ENCODE data around the gene PRELID2. TPM values are rescaled to one million over a fixed set of nuclear protein-coding genes. Genes with fewer than 3 reads are reported as not detected.

Gene PRELID2
- total RNA-seq, 1 donor from 2014 or later: 9.2 TPM

DNA sequence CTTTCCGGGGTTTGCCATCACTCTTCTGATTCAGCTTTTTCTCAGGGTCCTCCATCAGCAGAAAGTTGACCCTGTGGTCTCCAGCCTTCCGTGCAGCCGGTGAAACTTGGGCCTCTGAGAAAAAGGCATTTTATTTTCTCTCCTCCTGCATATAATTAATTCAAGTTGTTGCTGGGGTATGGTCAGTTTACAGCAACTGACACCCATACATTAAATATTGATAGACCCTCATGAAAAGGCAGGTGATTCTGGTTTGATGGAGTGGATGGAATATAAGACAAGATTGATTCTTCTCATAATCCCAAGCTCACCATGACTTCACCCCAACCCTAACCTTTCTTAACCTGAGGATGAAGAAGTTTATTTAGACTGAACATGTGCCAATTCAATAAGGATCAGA, 37.8 kb upstream of the PRELID2 start, which contains the start of gene GRXCR2:
GRXCR2 (minus strand) TSS at position 101 of the 400 bp plus-strand sequence; CDS start at position 55, 46 bp downstream.
- Histone ChIP-seq H3K9ac (ENCODE audit: low read length) (no peak within 1 kb of the TSS), H3K27ac (ENCODE audit: low read depth, low read length) (no peak within 1 kb of the TSS), H3K79me2 (ENCODE audit: insufficient read depth, low read length) (no peaks in the 10 kb centered on the region), H3K36me3 (ENCODE audit: insufficient read depth, low read length) (no peaks in the 10 kb centered on the region), H4K20me1 (ENCODE audit: insufficient read depth, low read length) (no peaks in the 10 kb centered on the region), H3K9me3 (ENCODE audit: insufficient read depth, low read depth, low read length) (no peaks in the 10 kb centered on the region), H3K27me3 (ENCODE audit: insufficient read depth, low read length) (no peaks in the 10 kb centered on the region), H3K4me1 (ENCODE audit: insufficient read depth, low read length) (no peaks in the 10 kb centered on the region), H3K4me2 (ENCODE audit: low read length) (no peak within 1 kb of the TSS), H3K4me3 (ENCODE audit: insufficient read depth, low read depth, low read length) (no peak within 1 kb of the TSS), H2AFZ (ENCODE audit: low read depth, low read length) (no peak within 1 kb of the TSS)
- Mint-ChIP-seq H3K36me3 (ENCODE audit: low read depth, unreplicated experiment) (no peaks in the 10 kb centered on the region), H3K4me3 (ENCODE audit: unreplicated experiment) (no peak within 1 kb of the TSS), H3K9me3 (ENCODE audit: unreplicated experiment) (peaks cover 2% of the 10 kb centered on the region), H3K27ac (ENCODE audit: unreplicated experiment) (no peak within 1 kb of the TSS), H3K4me1 (ENCODE audit: low read depth, unreplicated experiment) (no peaks in the 10 kb centered on the region), H3K27me3 (ENCODE audit: low read depth, unreplicated experiment) (no peaks in the 10 kb centered on the region)
- no peak for DNase-seq (ENCODE audit: low read depth)
- TF ChIP-seq EZH2 (IDR thresholded peaks at IDR 0.05; ENCODE audit: insufficient read depth, low read length): no peak
- TF ChIP-seq, protein P1, sequence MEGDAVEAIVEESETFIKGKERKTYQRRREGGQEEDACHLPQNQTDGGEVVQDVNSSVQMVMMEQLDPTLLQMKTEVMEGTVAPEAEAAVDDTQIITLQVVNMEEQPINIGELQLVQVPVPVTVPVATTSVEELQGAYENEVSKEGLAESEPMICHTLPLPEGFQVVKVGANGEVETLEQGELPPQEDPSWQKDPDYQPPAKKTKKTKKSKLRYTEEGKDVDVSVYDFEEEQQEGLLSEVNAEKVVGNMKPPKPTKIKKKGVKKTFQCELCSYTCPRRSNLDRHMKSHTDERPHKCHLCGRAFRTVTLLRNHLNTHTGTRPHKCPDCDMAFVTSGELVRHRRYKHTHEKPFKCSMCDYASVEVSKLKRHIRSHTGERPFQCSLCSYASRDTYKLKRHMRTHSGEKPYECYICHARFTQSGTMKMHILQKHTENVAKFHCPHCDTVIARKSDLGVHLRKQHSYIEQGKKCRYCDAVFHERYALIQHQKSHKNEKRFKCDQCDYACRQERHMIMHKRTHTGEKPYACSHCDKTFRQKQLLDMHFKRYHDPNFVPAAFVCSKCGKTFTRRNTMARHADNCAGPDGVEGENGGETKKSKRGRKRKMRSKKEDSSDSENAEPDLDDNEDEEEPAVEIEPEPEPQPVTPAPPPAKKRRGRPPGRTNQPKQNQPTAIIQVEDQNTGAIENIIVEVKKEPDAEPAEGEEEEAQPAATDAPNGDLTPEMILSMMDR (IDR thresholded peaks at IDR 0.05; ENCODE audit: insufficient read depth, low read depth, low read length): no peak
- no peak for FAIRE-seq

DNA sequence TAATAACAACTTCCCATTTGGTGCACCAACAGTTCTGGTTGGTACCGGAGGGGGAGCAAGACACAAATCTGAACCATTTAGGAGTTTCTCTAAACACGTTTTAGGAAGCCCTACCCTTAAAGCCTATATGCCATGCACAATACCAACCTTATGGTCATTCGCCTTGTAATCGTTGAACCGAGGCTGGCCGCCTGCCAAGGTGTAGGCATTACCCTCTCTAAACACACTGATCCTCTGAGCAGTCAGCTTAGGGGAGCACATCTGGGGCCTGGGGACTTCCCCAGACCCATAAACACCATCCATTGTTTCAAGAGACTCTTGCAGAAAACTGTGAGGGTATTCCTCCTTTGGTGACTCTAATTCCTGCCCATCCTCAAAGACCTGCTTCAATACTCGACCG, 37.3 kb upstream of the PRELID2 start:
- TF ChIP-seq, protein P1 (IDR thresholded peaks at IDR 0.05; ENCODE audit: insufficient read depth, low read depth, low read length): no peak
- TF ChIP-seq EZH2 (IDR thresholded peaks at IDR 0.05; ENCODE audit: insufficient read depth, low read length): no peak
- H3K4me1 Mint-ChIP-seq (ENCODE audit: low read depth, unreplicated experiment): no peaks in the 10 kb centered on the region
- H3K27me3 ChIP-seq (ENCODE audit: insufficient read depth, low read length): no peaks in the 10 kb centered on the region
- H3K9ac ChIP-seq (ENCODE audit: low read length): no peak overlapping the region
- no peaks in the 10 kb centered on the region for H3K36me3 ChIP-seq (ENCODE audit: insufficient read depth, low read length)
- no peaks in the 10 kb centered on the region for H3K9me3 ChIP-seq (ENCODE audit: insufficient read depth, low read depth, low read length)
- H3K4me2 ChIP-seq (ENCODE audit: low read length): no peak overlapping the region
- DNase-seq (ENCODE audit: low read depth) (no peak), FAIRE-seq (no peak)
- H3K79me2 ChIP-seq (ENCODE audit: insufficient read depth, low read length): no peaks in the 10 kb centered on the region
- H3K4me3 ChIP-seq (ENCODE audit: insufficient read depth, low read depth, low read length): no peak overlapping the region
- no peaks in the 10 kb centered on the region for H3K4me1 ChIP-seq (ENCODE audit: insufficient read depth, low read length)
- H3K36me3 Mint-ChIP-seq (ENCODE audit: low read depth, unreplicated experiment): no peaks in the 10 kb centered on the region
- no peaks in the 10 kb centered on the region for H3K27me3 Mint-ChIP-seq (ENCODE audit: low read depth, unreplicated experiment)
- H4K20me1 ChIP-seq (ENCODE audit: insufficient read depth, low read length): no peaks in the 10 kb centered on the region
- no peak overlapping the region for H3K4me3 Mint-ChIP-seq (ENCODE audit: unreplicated experiment)
- H3K27ac Mint-ChIP-seq (ENCODE audit: unreplicated experiment): no peak overlapping the region
- no peak overlapping the region for H3K27ac ChIP-seq (ENCODE audit: low read depth, low read length)
- H2AFZ ChIP-seq (ENCODE audit: low read depth, low read length): no peak overlapping the region
- peaks cover 2% of the 10 kb centered on the region for H3K9me3 Mint-ChIP-seq (ENCODE audit: unreplicated experiment)

DNA sequence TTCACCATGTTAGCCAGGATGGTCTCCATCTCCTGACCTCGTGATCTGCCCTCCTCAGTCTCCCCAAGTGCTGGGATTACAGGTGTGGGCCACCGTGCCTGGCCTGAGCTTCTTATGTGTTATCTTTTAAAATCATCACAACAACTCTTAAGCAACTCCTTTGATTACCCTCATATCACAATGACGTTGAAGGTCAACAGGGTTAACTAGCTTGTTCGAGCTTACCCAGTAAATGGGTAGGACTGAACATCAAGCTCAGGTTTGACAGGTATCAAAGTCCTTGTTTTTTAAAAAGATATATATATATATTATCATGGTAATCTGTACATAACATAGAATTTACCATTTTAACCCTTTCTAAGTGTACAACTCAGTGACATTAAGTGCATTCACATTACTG, 34.6 kb upstream of the PRELID2 start:
- no peak overlapping the region for H3K4me3 Mint-ChIP-seq (ENCODE audit: unreplicated experiment)
- Histone ChIP-seq H3K4me2 (ENCODE audit: low read length) (no peak overlapping the region), H3K4me3 (ENCODE audit: insufficient read depth, low read depth, low read length) (no peak overlapping the region), H3K4me1 (ENCODE audit: insufficient read depth, low read length) (no peaks in the 10 kb centered on the region), H2AFZ (ENCODE audit: low read depth, low read length) (no peak overlapping the region), H4K20me1 (ENCODE audit: insufficient read depth, low read length) (no peaks in the 10 kb centered on the region), H3K9me3 (ENCODE audit: insufficient read depth, low read depth, low read length) (no peaks in the 10 kb centered on the region), H3K79me2 (ENCODE audit: insufficient read depth, low read length) (no peaks in the 10 kb centered on the region), H3K36me3 (ENCODE audit: insufficient read depth, low read length) (no peaks in the 10 kb centered on the region), H3K9ac (ENCODE audit: low read length) (no peak overlapping the region), H3K27me3 (ENCODE audit: insufficient read depth, low read length) (no peaks in the 10 kb centered on the region), H3K27ac (ENCODE audit: low read depth, low read length) (no peak overlapping the region)
- FAIRE-seq (no peak), DNase-seq (ENCODE audit: low read depth) (no peak)
- TF ChIP-seq, protein P1 (IDR thresholded peaks at IDR 0.05; ENCODE audit: insufficient read depth, low read depth, low read length): no peak
- TF ChIP-seq EZH2 (IDR thresholded peaks at IDR 0.05; ENCODE audit: insufficient read depth, low read length): no peak
- H3K4me1 Mint-ChIP-seq (ENCODE audit: low read depth, unreplicated experiment): no peaks in the 10 kb centered on the region
- no peaks in the 10 kb centered on the region for H3K27me3 Mint-ChIP-seq (ENCODE audit: low read depth, unreplicated experiment)
- no peaks in the 10 kb centered on the region for H3K36me3 Mint-ChIP-seq (ENCODE audit: low read depth, unreplicated experiment)
- peaks cover 6% of the 10 kb centered on the region for H3K9me3 Mint-ChIP-seq (ENCODE audit: unreplicated experiment)
- H3K27ac Mint-ChIP-seq (ENCODE audit: unreplicated experiment): no peak overlapping the region

Data from astrocyte (in vitro differentiated cells and primary cell).